Spleen (tissue), 7 donors: ENCODE data around the gene ZNF326.

Experiments used
- CTCF ChIP-seq, 11 experiments: fragments of 200-600 bp in 7 of 11; fragments of 450-650 bp in 4 of 11; sonication (generic) in 4 of 11; IDR thresholded peaks in 8 of 11; conservative IDR thresholded peaks in 3 of 11; 1 replicate in 7 of 11; 2 replicates in 4 of 11; pipeline versions ENCODE4 v1.4.0 to v1.8.0; 2016 to 2021; ENCODE audit warnings: antibody characterized with exemption in 11 of 11, inconsistent platforms in 4 of 11, mild to moderate bottlenecking in 1 of 11
- POLR2AphosphoS5 ChIP-seq, 3 donors: sonication (generic); formaldehyde crosslinking; IDR thresholded peaks; one replicate each; pipeline ENCODE4 v1.5.1; 2017; ENCODE audit warnings: antibody characterized with exemption in 3 of 3
- donor health status: DM: no; HTN: no; CAD: no; lungs with moderate emphysema.
- donor health status: DM: no; HTN: no; CAD: no.
- donor health status: DM: no; HTN: no; CAD: no.

- peak in 7 of 11 experiments; percentile 22 to 54 (median 40) for TF ChIP-seq CTCF (IDR thresholded peaks at IDR 0.05 in 8 of 11, conservative IDR thresholded peaks at IDR 0.05 in 3 of 11)
- TF ChIP-seq POLR2AphosphoS5 (IDR thresholded peaks at IDR 0.05) = no peak
Measured at GRCh38 chr1:90045853-90046563, 51.1 kb downstream of the ZNF326 start.
